Measurements from ENCODE around the gene BCL2L14. TPM values are rescaled to one million over a fixed set of nuclear protein-coding genes. Genes with fewer than 3 reads are reported as not detected.

The BCL2L14 gene
- total and polyA plus RNA-seq, 9 of the 15 experiments (the other 6 are each of a cell fraction or from before 2014, with no cell fraction given), result not detected

DNA sequence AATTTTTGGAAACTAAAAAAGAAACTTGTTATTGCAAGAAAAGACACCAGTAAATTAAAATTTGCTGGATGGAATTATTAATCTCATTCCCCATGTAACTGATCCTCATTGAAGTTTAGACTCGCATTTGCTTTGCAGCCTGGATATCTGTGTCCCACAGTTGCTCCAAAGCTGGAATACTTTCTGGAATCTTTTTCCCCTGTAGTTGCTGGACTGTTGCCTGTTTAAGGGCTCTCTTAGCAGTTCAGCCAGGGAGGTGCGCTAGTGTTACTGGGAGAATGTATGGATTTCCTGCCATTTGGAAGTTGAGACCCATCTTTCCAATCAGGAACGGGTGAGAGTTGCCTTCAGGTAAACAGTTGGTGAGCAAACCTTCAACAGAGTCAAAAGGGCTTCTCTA, 20.3 kb downstream of the BCL2L14 start:
- FAIRE-seq (no peak), DNase-seq (ENCODE audit: extremely low read depth in 1 of 4, low spot score in 3 of 4) (no peak), ATAC-seq (no peak)
- no peaks in the 10 kb centered on the region for H4K20me1 ChIP-seq (replicated peaks; ENCODE audit: control insufficient read depth, insufficient read depth, low read length)
- intact Hi-C loops (cut with micrococcal nuclease) (no loop called here), in situ Hi-C loops (cut with MboI) (no loop called here)
- 0% methylated on average over 3 of the region's 3 CpGs for WGBS (ENCODE audit: insufficient coverage, low coverage, missing lambda C conversion rate)
- H3K4me3 ChIP-seq, result no peak overlapping the region
- POLR2A ChIA-PET, result no interaction called here
- no peak overlapping the region for H3K9ac ChIP-seq (ENCODE audit: insufficient read depth in 1 of 2, low read depth in 2 of 2, low read length in 2 of 2)
- H2AFZ ChIP-seq (ENCODE audit: low read depth, low read length), result no peak overlapping the region
- H3K4me1 ChIP-seq (replicated peaks in 1 of 2; ENCODE audit: control insufficient read depth in 2 of 2, insufficient read depth in 2 of 2, low read length in 2 of 2), result peaks cover 0 to 5% of the 10 kb centered on the region in 2 experiments; a peak in 2 of 5 replicates
- no TSS peak for BruUV-seq (replicated peaks)
- no peaks in the 10 kb centered on the region for H3K79me2 ChIP-seq (ENCODE audit: control insufficient read depth, insufficient read depth, low read length)
- no peak overlapping the region for H3K27ac ChIP-seq (ENCODE audit: extremely low read depth, low read depth, low read length)
- no peak for TF ChIP-seq NRF1 (conservative IDR thresholded peaks at IDR 0.05 in 1 of 2, IDR thresholded peaks at IDR 0.05 in 1 of 2)
- CTCF ChIA-PET (ENCODE audit: low intra/inter-chr PET ratio), result no interaction called here
- H3K9me1 ChIP-seq (ENCODE audit: control insufficient read depth, insufficient read depth, low read length), result no peaks in the 10 kb centered on the region
- H3K4me2 ChIP-seq (ENCODE audit: insufficient read depth, low read length), result no peak overlapping the region
- no peaks in the 10 kb centered on the region for H3K27me3 ChIP-seq (ENCODE audit: control insufficient read depth in 2 of 2, insufficient read depth in 2 of 2, low read length in 2 of 2)
- H3K9me3 ChIP-seq (replicated peaks; ENCODE audit: control insufficient read depth, insufficient read depth, low read depth, low read length), result no peaks in the 10 kb centered on the region
- H3K36me3 ChIP-seq (ENCODE audit: control insufficient read depth, insufficient read depth, low read length), result no peaks in the 10 kb centered on the region

DNA sequence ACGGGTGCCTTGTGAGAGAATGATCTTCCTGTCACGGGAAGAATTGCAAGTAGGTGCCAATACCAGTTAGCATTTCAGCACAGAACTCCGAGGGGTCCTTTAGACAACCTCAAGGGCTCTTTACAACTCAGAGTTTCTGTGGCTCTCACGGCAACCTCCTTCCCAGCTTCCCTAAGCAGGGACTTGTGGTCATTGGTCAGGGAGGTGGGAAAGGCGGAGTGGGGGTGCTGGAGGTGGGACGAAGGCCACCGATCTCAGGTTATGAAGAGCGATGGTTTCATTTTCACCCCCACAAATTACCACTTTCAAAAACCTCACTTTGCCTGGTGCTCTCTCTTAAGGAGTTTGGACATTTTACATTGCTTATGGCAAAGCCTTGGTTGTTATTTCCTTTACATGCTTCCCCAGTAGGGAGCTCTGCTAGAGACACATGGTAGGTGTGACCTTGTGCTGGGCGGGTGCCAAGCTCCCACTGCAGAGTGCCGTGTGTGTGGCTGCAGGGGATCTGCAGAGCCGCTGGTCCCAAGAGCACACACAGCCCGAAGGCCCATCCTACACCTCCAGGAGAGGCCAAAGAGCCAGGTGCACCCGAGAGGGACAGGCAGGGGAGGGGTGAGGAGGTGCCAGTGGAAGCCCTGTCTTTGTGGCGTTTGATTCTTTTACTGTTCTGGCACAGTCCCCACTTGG, 21.4 kb downstream of the BCL2L14 start:
- ChIA-PET POLR2A (no interaction called here), CTCF (ENCODE audit: low intra/inter-chr PET ratio) (no interaction called here)
- in situ Hi-C loops (cut with MboI), result no loop called here
- Histone ChIP-seq H3K79me2 (ENCODE audit: control insufficient read depth, insufficient read depth, low read length) (no peaks in the 10 kb centered on the region), H3K27me3 (ENCODE audit: control insufficient read depth in 2 of 2, insufficient read depth in 2 of 2, low read length in 2 of 2) (no peaks in the 10 kb centered on the region), H3K9me1 (ENCODE audit: control insufficient read depth, insufficient read depth, low read length) (no peaks in the 10 kb centered on the region), H3K9me3 (replicated peaks; ENCODE audit: control insufficient read depth, insufficient read depth, low read depth, low read length) (no peaks in the 10 kb centered on the region), H3K36me3 (ENCODE audit: control insufficient read depth, insufficient read depth, low read length) (no peaks in the 10 kb centered on the region), H3K4me2 (ENCODE audit: insufficient read depth, low read length) (no peak overlapping the region), H2AFZ (ENCODE audit: low read depth, low read length) (no peak overlapping the region), H3K27ac (ENCODE audit: extremely low read depth, low read depth, low read length) (no peak overlapping the region), H3K4me1 (replicated peaks in 1 of 2; ENCODE audit: control insufficient read depth in 2 of 2, insufficient read depth in 2 of 2, low read length in 2 of 2) (peaks cover 0 to 5% of the 10 kb centered on the region in 2 experiments; a peak in 2 of 5 replicates), H4K20me1 (replicated peaks; ENCODE audit: control insufficient read depth, insufficient read depth, low read length) (no peaks in the 10 kb centered on the region), H3K4me3 (no peak overlapping the region), H3K9ac (ENCODE audit: insufficient read depth in 1 of 2, low read depth in 2 of 2, low read length in 2 of 2) (no peak overlapping the region)
- TF ChIP-seq L3MBTL2 (IDR thresholded peaks at IDR 0.05) (peak; percentile 49; the same call in 1 of the 2 replicates), NFIC (IDR thresholded peaks at IDR 0.05) (peak; percentile 38), HEY1 (CRISPR knock-in tag; IDR thresholded peaks at IDR 0.05; ENCODE audit: borderline replicate concordance) (no peak)
- ATAC-seq (peak; percentile 50), DNase-seq (ENCODE audit: extremely low read depth in 1 of 4, low spot score in 3 of 4) (no peak), FAIRE-seq (no peak)
- WGBS (ENCODE audit: insufficient coverage, low coverage, missing lambda C conversion rate), result 33% methylated on average over 13 of the region's 14 CpGs
- intact Hi-C loops (cut with micrococcal nuclease), result no loop called here
- BruUV-seq (replicated peaks), result no TSS peak

All from K562 (cell line).